Left colon (tissue), 2 donors: ENCODE measurements around the gene LTO1. TPM values are rescaled to one million over a fixed set of nuclear protein-coding genes. Genes with fewer than 3 reads are reported as not detected.
A peak's percentile ranks its signal among the peaks of the same experiment; 100 is the strongest.

Source experiments
- ATAC-seq: fragments of 200-7000 bp; cut with Tn5 transposase; one replicate; pipeline ENCODE4 v1.9.1; 2020; ENCODE audit warnings: mild to moderate bottlenecking, moderate library complexity
- DNase-seq, 2 donors: peaks; one replicate each; pipeline ENCODE4 v3.0.0-alpha.2; 2020
- intact Hi-C, 2 donors: fragments of 100-400 bp; cut with DNase I in 1 of 2; cut with micrococcal nuclease in 1 of 2; formaldehyde crosslinking; loops; one replicate each; pipeline versions ENCODE4 v1.11.2 to v1.14.0; 2022; cut with DNase I, micrococcal nuclease
- long read RNA-seq: library from polyadenylated mRNA; unstranded; transcript quantifications from one replicate; pipeline ENCODE4 v2.0.0, GENCODE V29; 2021
- total RNA-seq, 2 donors: library from RNA; stranded (reverse); fragmentation: NEBNext Ultra II Directional; extraction: Animal tissue kit (Norgen Biotek cat#: 25700); gene quantifications; one replicate each; pipeline ENCODE4 v1.2.1, GENCODE V29; 2021
- donor health status: DM: no; HTN: no; CAD: no.
- donor health status: DM: yes; HTN: yes; CAD: no.

Gene LTO1
- total RNA-seq, result 10 to 100 TPM; 21.2 to 21.7 TPM
- long read RNA-seq, transcript LTO1-201 (5 exons, 2,478 nt), result major isoform, 5 of 11 reads
- long read RNA-seq, partial matches to known transcripts, result 1 of 11 reads
- long read RNA-seq, other reads (novel, unspliced or antisense), result 3 of 11 reads

- intact Hi-C loops, result no loop called here
- DNase-seq (peak; percentile 93 to 99), ATAC-seq (peak; percentile 95)
Observed at GRCh38 chr11:69674886-69675714, at the start of gene LTO1. Gene LTO1 (minus strand): TSS chr11:69675353. CDS start chr11:69675239, 114 bp downstream.

DNA sequence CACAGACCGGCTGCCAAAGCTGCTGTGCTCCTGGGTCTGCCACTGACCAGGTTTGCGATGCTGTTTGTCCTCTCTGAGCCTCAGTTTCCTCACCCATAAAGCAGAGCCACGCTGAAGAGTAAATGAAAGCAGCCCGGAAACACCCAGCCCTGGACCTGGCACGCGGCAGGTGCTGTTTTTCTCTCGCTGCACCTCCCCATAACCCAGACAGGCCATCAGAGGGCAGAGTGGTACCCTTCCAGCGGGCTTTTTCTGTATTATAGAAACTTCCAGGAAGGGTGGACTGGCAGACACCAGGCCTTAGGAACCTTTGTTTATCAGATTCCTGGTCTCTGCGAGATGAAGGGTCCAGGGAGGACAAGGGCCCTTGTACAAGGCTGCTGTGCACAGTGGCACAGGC lies 46.6 kb upstream of the LTO1 start:
- intact Hi-C loops, result loop anchor here in 1 of 2 donors (10.0 kb wide), 1 partner anchor 163 kb away; no protein-coding TSS in a partner anchor
- peak in 1 of 2 donors; percentile 34 for DNase-seq

GRCh38 chr11:69721106-69721505 lies 46.0 kb upstream of the LTO1 start:
- intact Hi-C loops, result loop anchor here in 1 of 2 donors (10.0 kb wide), 1 partner anchor 164 kb away; no protein-coding TSS in a partner anchor

More for the DNA sequence above, 46.6 kb upstream of the LTO1 start:
- ATAC-seq, result peak; percentile 86

DNA sequence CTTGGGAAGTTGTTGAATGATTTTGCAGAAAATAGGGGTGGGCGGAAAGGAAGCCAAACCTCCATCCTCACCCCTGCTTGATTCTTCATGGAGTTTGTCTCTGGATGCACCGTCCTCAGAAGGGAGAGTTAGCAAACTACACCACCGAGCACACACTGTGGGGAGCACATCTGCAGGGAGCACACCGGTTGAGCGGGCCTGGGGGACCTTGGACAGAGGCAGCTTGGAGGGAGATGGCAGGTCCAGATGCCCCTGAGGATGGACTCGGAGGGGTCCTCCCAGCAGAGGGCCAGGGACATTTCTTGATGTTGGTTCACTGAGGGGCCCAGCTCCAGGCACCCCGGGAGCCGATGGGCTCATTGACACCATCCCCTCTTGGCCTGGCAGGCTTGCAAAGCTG lies 43.8 kb upstream of the LTO1 start:
- ATAC-seq, result no peak
- no peak for DNase-seq
- intact Hi-C loops, result no loop called here

More at GRCh38 chr11:69721106-69721505, 46.0 kb upstream of the LTO1 start:
- DNase-seq (no peak), ATAC-seq (no peak)

DNA sequence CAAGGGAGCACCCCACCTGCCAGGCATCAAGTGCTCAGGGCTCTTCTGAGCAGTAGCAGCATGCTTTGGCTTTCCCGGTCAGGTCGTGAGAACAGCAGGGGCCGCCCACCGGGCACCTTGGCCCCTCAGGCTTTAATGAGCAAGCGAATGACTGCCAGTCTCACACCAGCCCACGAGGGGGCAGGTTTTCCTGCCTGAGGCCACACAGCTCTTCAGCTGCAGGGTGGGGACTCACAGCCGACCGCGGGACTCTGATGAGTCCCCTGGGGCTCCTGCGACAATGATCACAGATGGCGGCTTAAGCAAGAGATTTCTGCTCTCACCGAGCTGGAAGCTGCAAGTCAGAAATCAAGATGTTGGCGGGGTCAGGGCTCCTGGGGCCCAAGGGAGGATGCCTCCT lies 43.0 kb upstream of the LTO1 start:
- DNase-seq (peak in 1 of 2 donors; percentile 32), ATAC-seq (peak; percentile 49)
- intact Hi-C loops, result no loop called here

GRCh38 chr11:69716891-69717747 lies 42.0 kb upstream of the LTO1 start:
- no peak for DNase-seq
- intact Hi-C loops, result no loop called here
- no peak for ATAC-seq

DNA sequence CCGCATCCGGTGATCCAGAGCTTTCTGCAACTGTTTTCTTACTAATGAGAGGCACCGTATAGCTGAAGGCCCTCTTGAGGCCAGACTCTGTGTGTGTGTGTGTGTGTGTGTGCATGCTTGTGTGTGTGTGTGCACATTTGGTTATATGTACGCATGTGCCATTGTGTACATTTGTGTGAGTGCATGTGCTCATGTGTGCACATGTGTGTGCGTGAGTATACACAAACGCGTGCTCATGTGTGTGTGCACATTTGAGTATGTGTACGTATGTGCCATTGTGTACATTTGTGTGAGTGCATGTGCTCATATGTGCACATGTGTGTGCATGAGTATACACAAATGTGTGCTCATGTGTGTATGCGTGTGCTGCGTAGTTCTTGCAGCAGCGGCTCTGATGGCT lies 40.9 kb upstream of the LTO1 start:
- intact Hi-C loops, result no loop called here
- ATAC-seq (no peak), DNase-seq (no peak)

DNA sequence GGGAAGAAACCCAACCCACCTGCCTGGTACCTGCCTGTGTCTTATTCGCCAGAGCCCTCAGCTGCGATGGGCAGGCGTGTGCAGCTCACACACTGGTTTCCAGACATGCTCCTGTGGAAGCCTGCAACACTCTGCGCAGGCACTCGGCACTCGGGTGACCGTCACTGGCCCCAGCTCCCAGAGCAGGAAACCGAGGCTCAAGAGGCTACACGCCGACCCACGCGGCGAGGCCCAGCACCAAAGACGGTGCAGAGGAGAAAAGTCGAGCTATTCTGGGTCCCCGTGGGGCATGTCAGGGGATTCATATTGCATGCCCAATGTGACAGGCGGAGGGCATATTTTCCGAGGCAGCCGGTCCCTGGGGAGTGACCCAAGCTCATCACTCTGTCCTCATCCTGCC lies 40.3 kb upstream of the LTO1 start:
- intact Hi-C loops, result no loop called here
- DNase-seq (no peak), ATAC-seq (no peak)

GRCh38 chr11:69711822-69712801 lies 37.0 kb upstream of the LTO1 start:
- DNase-seq (no peak), ATAC-seq (peak; percentile 31)
- intact Hi-C loops, result no loop called here

- intact Hi-C loops, result no loop called here
- DNase-seq, result no peak
Observed at GRCh38 chr11:69708736-69709401, 33.7 kb upstream of the LTO1 start.

GRCh38 chr11:69707176-69707575 lies 32.0 kb upstream of the LTO1 start:
- peak; percentile 30 for ATAC-seq
- intact Hi-C loops, result no loop called here
- DNase-seq, result peak in 1 of 2 donors; percentile 65

More at GRCh38 chr11:69708736-69709401, 33.7 kb upstream of the LTO1 start:
- no peak for ATAC-seq

- intact Hi-C loops, result no loop called here
- DNase-seq, result peak in 1 of 2 donors; percentile 45
- peak; percentile 83 for ATAC-seq
Observed at GRCh38 chr11:69705901-69706787, 31.0 kb upstream of the LTO1 start.

- no peak for DNase-seq
- intact Hi-C loops, result no loop called here
- ATAC-seq, result peak; percentile 13
Observed at GRCh38 chr11:69705351-69705811, 30.2 kb upstream of the LTO1 start.

- ATAC-seq (peak; percentile 64), DNase-seq (peak in 1 of 2 donors; percentile 39)
- intact Hi-C loops, result no loop called here
Observed at GRCh38 chr11:69704508-69705253, 29.5 kb upstream of the LTO1 start.

- ATAC-seq, result peak; percentile 26
- intact Hi-C loops, result no loop called here
- peak in 1 of 2 donors; percentile 34 for DNase-seq
Observed at GRCh38 chr11:69703768-69704507, 28.8 kb upstream of the LTO1 start, which contains the start of gene FGF19. Gene FGF19 (minus strand): TSS chr11:69704022. CDS start chr11:69703876, 146 bp downstream.
